ENCODE data around the gene ARHGAP19.

The ARHGAP19 gene

GRCh38 chr10:97243836-97244235 is 48.6 kb downstream of the ARHGAP19 start:
- no peak for ATAC-seq
- TF ChIP-seq ZC3H10 (CRISPR knock-in tag; IDR thresholded peaks at IDR 0.05) (no peak), PPARA (CRISPR knock-in tag; IDR thresholded peaks at IDR 0.05; ENCODE audit: borderline replicate concordance) (no peak)

- TF ChIP-seq OSR1 (CRISPR knock-in tag; IDR thresholded peaks at IDR 0.05), result no peak
- no peak for TF ChIP-seq BACH2 (CRISPR knock-in tag; IDR thresholded peaks at IDR 0.05; ENCODE audit: borderline replicate concordance)
- no peak for TF ChIP-seq TCF4 (CRISPR knock-in tag; IDR thresholded peaks at IDR 0.05; ENCODE audit: borderline replicate concordance)
- no peak for TF ChIP-seq ZFP30 (CRISPR knock-in tag; IDR thresholded peaks at IDR 0.05)
- TF ChIP-seq ISL1 (CRISPR knock-in tag; IDR thresholded peaks at IDR 0.05), result no peak
- no peak for TF ChIP-seq TOX (CRISPR knock-in tag; IDR thresholded peaks at IDR 0.05; ENCODE audit: borderline replicate concordance)
- no peak for TF ChIP-seq POU6F1 (CRISPR knock-in tag; IDR thresholded peaks at IDR 0.05; ENCODE audit: borderline replicate concordance, low read depth)
- no peak for TF ChIP-seq ZNF8 (CRISPR knock-in tag; IDR thresholded peaks at IDR 0.05)
- no peak for TF ChIP-seq ZNF565 (CRISPR knock-in tag; conservative IDR thresholded peaks at IDR 0.05; ENCODE audit: low read depth)
- TF ChIP-seq PATZ1 (CRISPR knock-in tag; IDR thresholded peaks at IDR 0.05; ENCODE audit: borderline replicate concordance), result no peak
- TF ChIP-seq RARB (CRISPR knock-in tag; IDR thresholded peaks at IDR 0.05), result no peak
- no peak for TF ChIP-seq TSHZ2 (CRISPR knock-in tag; IDR thresholded peaks at IDR 0.05)
- TF ChIP-seq GLIS3 (CRISPR knock-in tag; IDR thresholded peaks at IDR 0.05), result no peak
- TF ChIP-seq CSDC2 (CRISPR knock-in tag; IDR thresholded peaks at IDR 0.05), result no peak
- TF ChIP-seq ARNTL (CRISPR knock-in tag; IDR thresholded peaks at IDR 0.05; ENCODE audit: borderline replicate concordance, low read depth), result no peak
- TF ChIP-seq PPARA (CRISPR knock-in tag; IDR thresholded peaks at IDR 0.05; ENCODE audit: borderline replicate concordance), result no peak
- TF ChIP-seq ZNF70 (CRISPR knock-in tag; IDR thresholded peaks at IDR 0.05), result no peak
- no peak for TF ChIP-seq CREB5 (CRISPR knock-in tag; IDR thresholded peaks at IDR 0.05; ENCODE audit: low read depth)
- no peak for TF ChIP-seq SNAI2 (CRISPR knock-in tag; IDR thresholded peaks at IDR 0.05)
- no peak for ATAC-seq
Observed at GRCh38 chr10:97238855-97239254, 53.6 kb downstream of the ARHGAP19 start.

- TF ChIP-seq PATZ1 (CRISPR knock-in tag; IDR thresholded peaks at IDR 0.05; ENCODE audit: borderline replicate concordance), result no peak
- TF ChIP-seq ARNTL (CRISPR knock-in tag; IDR thresholded peaks at IDR 0.05; ENCODE audit: borderline replicate concordance, low read depth), result no peak
- no peak for TF ChIP-seq ZNF565 (CRISPR knock-in tag; conservative IDR thresholded peaks at IDR 0.05; ENCODE audit: low read depth)
- no peak for TF ChIP-seq PPARA (CRISPR knock-in tag; IDR thresholded peaks at IDR 0.05; ENCODE audit: borderline replicate concordance)
- no peak for TF ChIP-seq ESRRG (CRISPR knock-in tag; IDR thresholded peaks at IDR 0.05)
- no peak for TF ChIP-seq BACH2 (CRISPR knock-in tag; IDR thresholded peaks at IDR 0.05; ENCODE audit: borderline replicate concordance)
- TF ChIP-seq POU6F1 (CRISPR knock-in tag; IDR thresholded peaks at IDR 0.05; ENCODE audit: borderline replicate concordance, low read depth), result no peak
- TF ChIP-seq CREB5 (CRISPR knock-in tag; IDR thresholded peaks at IDR 0.05; ENCODE audit: low read depth), result no peak
- TF ChIP-seq OSR1 (CRISPR knock-in tag; IDR thresholded peaks at IDR 0.05), result no peak
- TF ChIP-seq ZNF8 (CRISPR knock-in tag; IDR thresholded peaks at IDR 0.05), result no peak
- TF ChIP-seq GLIS3 (CRISPR knock-in tag; IDR thresholded peaks at IDR 0.05), result no peak
- no peak for ATAC-seq
Observed at GRCh38 chr10:97235353-97235752, 57.1 kb downstream of the ARHGAP19 start.
